Keratinocyte (primary cell): ENCODE measurements around the gene COMT. TPM values are rescaled to one million over a fixed set of nuclear protein-coding genes. Genes with fewer than 3 reads are reported as not detected.

Experiments
- DNase-seq: peaks from one replicate; pipeline ENCODE4 v3.0.0-alpha.2; 2011; ENCODE audit warnings: low read depth, missing footprints, low spot score
- FAIRE-seq: peaks from 2 replicates; lab custom pipeline; 2011; peaks lifted over from hg19 to GRCh38; lab: Jason Lieb, UNC
- H2AFZ ChIP-seq: 2 replicates; pipeline ENCODE4 v1.6.0; 2012; ENCODE audit warnings: low read length, control low read depth, inconsistent platforms; ENCODE audit not compliant: control insufficient read depth
- H3K27ac ChIP-seq: 2 replicates; pipeline ENCODE4 v1.5.1; 2011; ENCODE audit warnings: low read length; ENCODE audit not compliant: control insufficient read depth, insufficient read depth
- H3K27me3 ChIP-seq: 3 replicates; pipeline ENCODE4 v1.6.0; 2011; ENCODE audit warnings: low read length; ENCODE audit not compliant: control insufficient read depth, insufficient read depth; ENCODE audit errors: extremely low read depth
- H3K36me3 ChIP-seq, 2 experiments: 2 replicates in 1 of 2; 3 replicates in 1 of 2; pipeline ENCODE4 v1.5.1; 2011; ENCODE audit warnings: low read length in 2 of 2, mild to moderate bottlenecking in 1 of 2; ENCODE audit not compliant: control insufficient read depth in 2 of 2, insufficient read depth in 2 of 2; ENCODE audit errors: extremely low read depth in 1 of 2
- H3K4me1 ChIP-seq: 3 replicates; pipeline ENCODE4 v1.5.1; 2011; ENCODE audit warnings: low read length; ENCODE audit not compliant: control insufficient read depth, insufficient read depth; ENCODE audit errors: extremely low read depth
- H3K4me2 ChIP-seq: 3 replicates; pipeline ENCODE4 v1.6.0; 2011; ENCODE audit warnings: low read depth, low read length; ENCODE audit not compliant: control insufficient read depth, insufficient read depth; ENCODE audit errors: extremely low read depth
- H3K4me3 ChIP-seq, 3 experiments: fragments of 200-600 bp in 1 of 3; sonication (generic) in 1 of 3; 2 replicates in 2 of 3; 3 replicates in 1 of 3; pipeline ENCODE4 v1.5.1; 2011 to 2016; ENCODE audit warnings: low read length in 3 of 3, mild to moderate bottlenecking in 3 of 3, control low read depth in 2 of 3, inconsistent platforms in 1 of 3, low read depth in 1 of 3, mixed read lengths in 1 of 3, mixed run types in 1 of 3, moderate library complexity in 1 of 3; ENCODE audit not compliant: control insufficient read depth in 2 of 3, insufficient read depth in 2 of 3; ENCODE audit errors: extremely low read depth in 1 of 3
- H3K79me2 ChIP-seq: 2 replicates; pipeline ENCODE4 v1.6.0; 2012; ENCODE audit warnings: low read length; ENCODE audit not compliant: control insufficient read depth, insufficient read depth
- H3K9ac ChIP-seq: 3 replicates; pipeline ENCODE4 v1.6.0; 2011; ENCODE audit warnings: low read length; ENCODE audit not compliant: control insufficient read depth, insufficient read depth; ENCODE audit errors: extremely low read depth
- H3K9me1 ChIP-seq: 3 replicates; pipeline ENCODE4 v1.6.0; 2011; ENCODE audit warnings: low read length; ENCODE audit not compliant: control insufficient read depth, insufficient read depth; ENCODE audit errors: extremely low read depth
- H3K9me3 ChIP-seq: 2 replicates; pipeline ENCODE4 v1.5.1; 2012; ENCODE audit warnings: low read depth, low read length; ENCODE audit not compliant: control insufficient read depth
- H4K20me1 ChIP-seq: 3 replicates; pipeline ENCODE4 v1.6.0; 2011; ENCODE audit warnings: low read length; ENCODE audit not compliant: control insufficient read depth, insufficient read depth; ENCODE audit errors: extremely low read depth
- EZH2 ChIP-seq: IDR thresholded peaks from one replicate; pipeline ENCODE4 v1.6.1; 2012; ENCODE audit warnings: inconsistent platforms, mild to moderate bottlenecking, low read length, moderate library complexity
- dilution Hi-C: fragments of 300-500 bp; cut with MboI; formaldehyde crosslinking; loops from one replicate; pipeline ENCODE4 v1.7.0; 2020; ENCODE audit warnings: low sequenced_read_pairs; ENCODE audit not compliant: extremely low pct_ligation_motif_present
- polyA plus RNA-seq, 5 experiments: library from polyadenylated mRNA; depleted of rRNA in 3 of 5; stranded (reverse) in 3 of 5; stranded (forward) in 1 of 5; unstranded in 1 of 5; fragments of >200 nt; gene quantifications; 1 replicate in 1 of 5; 2 replicates in 3 of 5; 3 replicates in 1 of 5; pipeline versions ENCODE4 v1.2.1 to v1.2.3, GENCODE V29; 2011 to 2012; ENCODE audit warnings: missing spikeins in 2 of 5, low read depth in 1 of 5, low replicate concordance in 1 of 5
- TF ChIP-seq, protein P1 (sequence below), 3 experiments: IDR thresholded peaks in 1 of 3; conservative IDR thresholded peaks in 1 of 3; optimal IDR thresholded peaks in 1 of 3; 2 replicates in 2 of 3; 3 replicates in 1 of 3; pipeline versions ENCODE3 to v1.5.1; 2011; ENCODE audit warnings: low read length in 3 of 3, mild to moderate bottlenecking in 3 of 3, moderate library complexity in 2 of 3, control low read depth in 1 of 3, inconsistent platforms in 1 of 3; ENCODE audit not compliant: insufficient read depth in 2 of 3; ENCODE audit errors: extremely low read depth in 1 of 3

COMT gene
- polyA plus RNA-seq, 1 donor (not counting 4 experiments of a cell fraction or from before 2014, with no cell fraction given), result 139 TPM

DNA sequence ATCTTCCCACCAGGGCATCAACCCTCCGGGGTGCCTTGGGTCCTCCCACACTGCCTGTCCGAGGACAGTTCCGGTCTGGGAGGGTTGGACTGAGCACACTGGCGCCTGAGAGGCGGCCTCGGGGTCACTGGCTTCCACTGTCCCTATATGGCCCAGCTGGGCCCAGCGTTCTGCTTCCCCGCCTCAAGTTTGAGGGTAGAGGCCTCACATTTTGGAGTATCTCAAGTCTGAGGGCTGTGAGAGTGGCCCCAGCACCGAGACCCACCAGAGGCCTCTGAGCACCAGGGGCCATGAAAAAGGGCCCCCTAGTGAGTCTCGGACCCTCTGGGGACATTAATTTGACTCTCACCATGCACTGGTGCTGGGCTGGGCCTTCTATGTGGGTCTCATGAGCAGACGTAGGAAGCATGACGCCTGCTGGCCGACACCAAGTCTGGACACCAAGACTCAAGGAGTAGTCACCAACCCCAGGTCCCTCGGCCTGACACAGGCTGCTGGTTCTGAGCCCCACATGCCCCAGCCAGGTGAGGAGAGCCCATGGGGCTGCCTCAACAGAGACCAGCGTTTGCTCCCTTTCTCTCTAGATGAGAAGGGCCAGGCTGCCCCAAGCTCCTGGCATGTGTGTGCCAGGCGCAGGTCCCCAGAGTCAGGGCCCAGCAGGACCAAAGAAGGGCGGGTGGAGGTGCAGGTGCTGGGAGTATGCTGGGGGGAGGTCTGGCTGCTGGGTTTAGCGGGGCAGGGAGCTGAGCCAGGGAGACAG lies 47.6 kb downstream of the COMT start:
- TF ChIP-seq, protein P1, sequence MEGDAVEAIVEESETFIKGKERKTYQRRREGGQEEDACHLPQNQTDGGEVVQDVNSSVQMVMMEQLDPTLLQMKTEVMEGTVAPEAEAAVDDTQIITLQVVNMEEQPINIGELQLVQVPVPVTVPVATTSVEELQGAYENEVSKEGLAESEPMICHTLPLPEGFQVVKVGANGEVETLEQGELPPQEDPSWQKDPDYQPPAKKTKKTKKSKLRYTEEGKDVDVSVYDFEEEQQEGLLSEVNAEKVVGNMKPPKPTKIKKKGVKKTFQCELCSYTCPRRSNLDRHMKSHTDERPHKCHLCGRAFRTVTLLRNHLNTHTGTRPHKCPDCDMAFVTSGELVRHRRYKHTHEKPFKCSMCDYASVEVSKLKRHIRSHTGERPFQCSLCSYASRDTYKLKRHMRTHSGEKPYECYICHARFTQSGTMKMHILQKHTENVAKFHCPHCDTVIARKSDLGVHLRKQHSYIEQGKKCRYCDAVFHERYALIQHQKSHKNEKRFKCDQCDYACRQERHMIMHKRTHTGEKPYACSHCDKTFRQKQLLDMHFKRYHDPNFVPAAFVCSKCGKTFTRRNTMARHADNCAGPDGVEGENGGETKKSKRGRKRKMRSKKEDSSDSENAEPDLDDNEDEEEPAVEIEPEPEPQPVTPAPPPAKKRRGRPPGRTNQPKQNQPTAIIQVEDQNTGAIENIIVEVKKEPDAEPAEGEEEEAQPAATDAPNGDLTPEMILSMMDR (optimal IDR thresholded peaks at IDR 0.05 in 1 of 3, IDR thresholded peaks at IDR 0.05 in 1 of 3, conservative IDR thresholded peaks at IDR 0.05 in 1 of 3; ENCODE audit: extremely low read depth in 1 of 3, insufficient read depth in 2 of 3, low read length in 3 of 3), result no peak
- TF ChIP-seq EZH2, result no peak
- Histone ChIP-seq H3K27ac (no peak overlapping the region), H3K79me2 (no peaks in the 10 kb centered on the region), H3K9me1 (peaks cover 5% of the 10 kb centered on the region), H3K4me2 (no peak overlapping the region), H3K4me3 (no peak overlapping the region), H2AFZ (no peak overlapping the region), H3K9ac (no peak overlapping the region), H4K20me1 (no peaks in the 10 kb centered on the region), H3K4me1 (peaks cover 22% of the 10 kb centered on the region), H3K27me3 (no peaks in the 10 kb centered on the region), H3K36me3 (no peaks in the 10 kb centered on the region), H3K9me3 (no peaks in the 10 kb centered on the region)
- DNase-seq, result no peak
- dilution Hi-C loops, result no loop called here
- no peak for FAIRE-seq

DNA sequence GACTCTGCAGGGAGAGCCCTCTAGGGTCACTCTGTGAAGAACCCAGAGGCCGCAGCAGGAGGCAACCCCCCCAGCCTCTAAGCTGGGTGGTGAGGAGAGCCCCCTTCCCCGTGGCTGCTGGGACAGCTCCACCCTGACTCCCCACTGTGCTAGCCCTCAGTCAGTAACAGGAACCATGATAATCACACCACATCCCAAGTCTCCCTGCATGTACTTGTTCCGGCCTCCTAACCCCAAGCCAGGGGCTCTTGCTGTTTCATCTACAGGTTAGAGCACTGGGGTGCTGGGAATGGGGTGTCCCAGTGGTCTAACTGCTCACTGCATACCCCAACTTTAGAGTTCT lies 48.1 kb downstream of the COMT start:
- peaks cover 5% of the 10 kb centered on the region for H3K9me1 ChIP-seq
- FAIRE-seq (no peak), DNase-seq (no peak)
- H2AFZ ChIP-seq, result no peak overlapping the region
- H3K79me2 ChIP-seq, result no peaks in the 10 kb centered on the region
- H3K4me3 ChIP-seq, result no peak overlapping the region
- TF ChIP-seq, protein P1 (optimal IDR thresholded peaks at IDR 0.05 in 1 of 3, IDR thresholded peaks at IDR 0.05 in 1 of 3, conservative IDR thresholded peaks at IDR 0.05 in 1 of 3; ENCODE audit: extremely low read depth in 1 of 3, insufficient read depth in 2 of 3, low read length in 3 of 3), result no peak
- TF ChIP-seq EZH2, result no peak
- H3K4me1 ChIP-seq, result peaks cover 16% of the 10 kb centered on the region
- dilution Hi-C loops, result no loop called here
- no peaks in the 10 kb centered on the region for H3K36me3 ChIP-seq
- H4K20me1 ChIP-seq, result no peaks in the 10 kb centered on the region
- no peak overlapping the region for H3K27ac ChIP-seq
- H3K4me2 ChIP-seq, result no peak overlapping the region
- H3K27me3 ChIP-seq, result no peaks in the 10 kb centered on the region
- H3K9ac ChIP-seq, result no peak overlapping the region
- no peaks in the 10 kb centered on the region for H3K9me3 ChIP-seq
